ENCODE measurements around the gene GRPEL1. TPM values are rescaled to one million over a fixed set of nuclear protein-coding genes. Genes with fewer than 3 reads are reported as not detected.

The GRPEL1 gene
- total RNA-seq, 2 experiments from 2014 or later = 55.6 to 58.6 TPM

DNA sequence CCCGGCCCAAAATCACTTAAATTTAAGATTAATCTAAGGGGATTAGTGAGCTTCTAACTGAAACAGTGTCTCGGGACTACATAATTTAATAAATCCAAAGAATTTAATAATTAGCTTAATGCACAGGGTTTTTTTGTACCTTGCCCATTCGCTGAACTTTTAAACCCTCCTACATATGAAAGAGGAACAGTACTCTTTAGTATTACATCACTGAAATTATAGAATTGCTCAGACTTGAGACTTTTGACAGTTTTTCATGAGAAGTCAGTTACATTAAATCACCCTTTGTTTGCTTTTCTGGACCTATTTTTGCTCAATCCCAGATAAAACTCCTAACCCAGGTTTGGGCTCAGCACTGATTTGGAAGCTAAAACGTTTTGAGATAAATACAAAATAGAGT, 27.1 kb downstream of the GRPEL1 start:
- CTCF ChIA-PET = interaction anchor here (1.0 to 3.7 kb wide), 3 partner anchors 26 to 66 kb away, joined by 4 to 55 read pairs (median 8); partner anchors contain the start of gene GRPEL1

GRCh38 chr4:7037425-7037824, 30.4 kb downstream of the GRPEL1 start:
- TF ChIP-seq, protein P1, sequence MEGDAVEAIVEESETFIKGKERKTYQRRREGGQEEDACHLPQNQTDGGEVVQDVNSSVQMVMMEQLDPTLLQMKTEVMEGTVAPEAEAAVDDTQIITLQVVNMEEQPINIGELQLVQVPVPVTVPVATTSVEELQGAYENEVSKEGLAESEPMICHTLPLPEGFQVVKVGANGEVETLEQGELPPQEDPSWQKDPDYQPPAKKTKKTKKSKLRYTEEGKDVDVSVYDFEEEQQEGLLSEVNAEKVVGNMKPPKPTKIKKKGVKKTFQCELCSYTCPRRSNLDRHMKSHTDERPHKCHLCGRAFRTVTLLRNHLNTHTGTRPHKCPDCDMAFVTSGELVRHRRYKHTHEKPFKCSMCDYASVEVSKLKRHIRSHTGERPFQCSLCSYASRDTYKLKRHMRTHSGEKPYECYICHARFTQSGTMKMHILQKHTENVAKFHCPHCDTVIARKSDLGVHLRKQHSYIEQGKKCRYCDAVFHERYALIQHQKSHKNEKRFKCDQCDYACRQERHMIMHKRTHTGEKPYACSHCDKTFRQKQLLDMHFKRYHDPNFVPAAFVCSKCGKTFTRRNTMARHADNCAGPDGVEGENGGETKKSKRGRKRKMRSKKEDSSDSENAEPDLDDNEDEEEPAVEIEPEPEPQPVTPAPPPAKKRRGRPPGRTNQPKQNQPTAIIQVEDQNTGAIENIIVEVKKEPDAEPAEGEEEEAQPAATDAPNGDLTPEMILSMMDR (IDR thresholded peaks at IDR 0.05) = peak; percentile 18
- no peak overlapping the region for H3K4me3 ChIP-seq (ENCODE audit: low read length)
- peaks cover 11% of the 10 kb centered on the region for H3K4me1 ChIP-seq (ENCODE audit: insufficient read depth, low read length)
- Mint-ChIP-seq H3K4me1 (ENCODE audit: low read depth) (peaks cover 22% of the 10 kb centered on the region), H3K9me3 (no peaks in the 10 kb centered on the region), H3K27me3 (no peaks in the 10 kb centered on the region), H3K4me3 (no peak overlapping the region), H3K36me3 (ENCODE audit: low read depth) (peaks cover 5% of the 10 kb centered on the region), H3K27ac (no peak overlapping the region)
- CTCF ChIA-PET = interaction anchor here (1.1 to 1.2 kb wide), 2 partner anchors 51 to 363 kb away, joined by 3 to 4 read pairs; no protein-coding TSS in a partner anchor
- DNase-seq (peak in 3 of 14 experiments; percentile 16 to 57 (median 49)), ATAC-seq (ENCODE audit: poor library complexity) (peak; percentile 69)
- no peaks in the 10 kb centered on the region for H3K27me3 ChIP-seq (ENCODE audit: control insufficient read depth in 1 of 2, insufficient read depth in 2 of 2, low read length in 2 of 2)
- POLR2A ChIA-PET = no interaction called here
- no peak overlapping the region for H3K27ac ChIP-seq (ENCODE audit: low read depth in 1 of 2, low read length in 2 of 2)
- H3K9me3 ChIP-seq (ENCODE audit: control insufficient read depth in 1 of 2, insufficient read depth in 1 of 2, low read length in 2 of 2) = peaks cover 0 to 11% of the 10 kb centered on the region in 2 experiments
- intact Hi-C loops (cut with DNase I, micrococcal nuclease) = no loop called here
- peaks cover 3% of the 10 kb centered on the region for H3K36me3 ChIP-seq (ENCODE audit: insufficient read depth, low read length)

More for the DNA sequence above, 27.1 kb downstream of the GRPEL1 start:
- peak overlapping the region; percentile 86 for H3K4me3 Mint-ChIP-seq
- TF ChIP-seq, protein P1 (IDR thresholded peaks at IDR 0.05) = no peak
- peaks cover 46% of the 10 kb centered on the region for H3K4me1 Mint-ChIP-seq (ENCODE audit: low read depth)
- Histone ChIP-seq H3K4me1 (ENCODE audit: insufficient read depth, low read length) (peaks cover 34% of the 10 kb centered on the region), H3K27me3 (ENCODE audit: control insufficient read depth in 1 of 2, insufficient read depth in 2 of 2, low read length in 2 of 2) (no peaks in the 10 kb centered on the region), H3K9me3 (ENCODE audit: control insufficient read depth in 1 of 2, insufficient read depth in 1 of 2, low read length in 2 of 2) (peaks cover 0 to 11% of the 10 kb centered on the region in 2 experiments), H3K36me3 (ENCODE audit: insufficient read depth, low read length) (peaks cover 4% of the 10 kb centered on the region), H3K27ac (ENCODE audit: low read depth in 1 of 2, low read length in 2 of 2) (no peak overlapping the region), H3K4me3 (ENCODE audit: low read length) (no peak overlapping the region)
- H3K36me3 Mint-ChIP-seq (ENCODE audit: low read depth) = peaks cover 17% of the 10 kb centered on the region
- POLR2A ChIA-PET = interaction anchor here (3.3 to 8.7 kb wide), 2 partner anchors 27 to 132 kb away, joined by 28 to 156 read pairs; partner anchors contain the start of genes GRPEL1 and TBC1D14
- DNase-seq (peak in 1 of 14 experiments; percentile 2), ATAC-seq (ENCODE audit: poor library complexity) (no peak)
- H3K27ac Mint-ChIP-seq = peak overlapping the region; percentile 36
- intact Hi-C loops (cut with DNase I, micrococcal nuclease) = no loop called here
- no peaks in the 10 kb centered on the region for H3K27me3 Mint-ChIP-seq
- H3K9me3 Mint-ChIP-seq = no peaks in the 10 kb centered on the region

DNA sequence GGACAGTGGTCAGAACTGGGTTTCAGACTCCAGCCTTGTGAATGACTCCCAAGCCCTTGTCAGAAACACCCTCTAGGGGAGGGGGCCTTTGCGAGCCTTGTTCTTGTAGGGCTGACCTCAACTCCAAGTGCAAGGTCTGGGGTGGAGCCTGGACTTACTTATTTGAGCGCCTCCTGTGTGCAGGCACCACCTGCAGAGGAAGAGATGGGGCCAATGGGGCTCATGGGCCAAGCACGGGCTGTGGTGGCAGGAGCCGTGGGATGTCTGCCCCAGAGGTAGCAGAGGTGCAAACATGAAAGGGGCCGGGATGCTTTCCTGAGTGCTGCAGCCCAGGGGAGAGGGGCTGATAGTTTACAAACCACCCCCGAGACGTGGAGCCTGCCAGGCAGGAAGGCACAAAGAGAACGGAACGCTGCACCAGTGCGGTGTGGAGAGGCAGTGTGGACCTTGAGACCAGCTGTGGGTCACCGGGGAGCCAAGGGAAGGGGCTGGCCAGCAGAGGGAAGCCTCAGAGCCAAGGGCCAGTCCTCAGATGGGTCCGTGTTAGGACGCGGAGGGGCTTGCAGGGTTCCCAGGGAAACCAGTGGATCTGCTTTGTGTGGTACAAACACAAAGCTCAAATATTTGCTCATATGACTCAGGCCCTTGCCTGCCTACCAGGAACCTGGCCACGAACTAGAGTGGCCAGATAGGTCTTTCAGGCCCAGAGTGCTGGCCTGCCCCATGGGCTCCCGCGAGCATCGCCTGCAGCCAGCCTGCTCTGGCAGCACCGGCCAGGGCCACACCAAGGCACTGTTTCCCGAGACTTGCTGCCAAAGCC, 33.4 kb downstream of the GRPEL1 start:
- Histone ChIP-seq H3K4me3 (ENCODE audit: low read length) (no peak overlapping the region), H3K27me3 (ENCODE audit: control insufficient read depth in 1 of 2, insufficient read depth in 2 of 2, low read length in 2 of 2) (no peaks in the 10 kb centered on the region), H3K27ac (ENCODE audit: low read depth in 1 of 2, low read length in 2 of 2) (no peak overlapping the region), H3K4me1 (ENCODE audit: insufficient read depth, low read length) (no peaks in the 10 kb centered on the region), H3K36me3 (ENCODE audit: insufficient read depth, low read length) (peaks cover 32% of the 10 kb centered on the region), H3K9me3 (ENCODE audit: control insufficient read depth in 1 of 2, insufficient read depth in 1 of 2, low read length in 2 of 2) (no peaks in the 10 kb centered on the region)
- TF ChIP-seq, protein P1 (IDR thresholded peaks at IDR 0.05) = no peak
- no peak for ATAC-seq (ENCODE audit: poor library complexity)
- DNase-seq = peak in 1 of 14 experiments; percentile 10
- H3K4me3 Mint-ChIP-seq = no peak overlapping the region
- no peaks in the 10 kb centered on the region for H3K9me3 Mint-ChIP-seq
- intact Hi-C loops (cut with DNase I, micrococcal nuclease) = no loop called here
- H3K36me3 Mint-ChIP-seq (ENCODE audit: low read depth) = peaks cover 34% of the 10 kb centered on the region
- no peak overlapping the region for H3K27ac Mint-ChIP-seq
- CTCF ChIA-PET = interaction anchor here (0.8 to 1.2 kb wide), 2 partner anchors 9 to 11 kb away, joined by 3 read pairs; partner anchors contain the start of gene TADA2B
- POLR2A ChIA-PET = no interaction called here
- peaks cover 13% of the 10 kb centered on the region for H3K4me1 Mint-ChIP-seq (ENCODE audit: low read depth)
- no peaks in the 10 kb centered on the region for H3K27me3 Mint-ChIP-seq

Data from CD4-positive, alpha-beta T cell (primary cell).